ENCODE measurements around the gene SPATA9. TPM values are rescaled to one million over a fixed set of nuclear protein-coding genes. Genes with fewer than 3 reads are reported as not detected.
A peak's percentile ranks its signal among the peaks of the same experiment; 100 is the strongest.

Gene SPATA9
- total RNA-seq, 1 donor from 2014 or later = not detected

- ATAC-seq (ENCODE audit: poor library complexity) = peak; percentile 10
- DNase-seq = no peak
- intact Hi-C loops (cut with DNase I) = no loop called here
Measured at GRCh38 chr5:95631255-95631958, 51.4 kb downstream of the SPATA9 start.

- no peak for ATAC-seq (ENCODE audit: poor library complexity)
- DNase-seq = no peak
- intact Hi-C loops (cut with DNase I) = no loop called here
Measured at GRCh38 chr5:95630394-95630917, 52.3 kb downstream of the SPATA9 start.

- no peak for ATAC-seq (ENCODE audit: poor library complexity)
- intact Hi-C loops (cut with DNase I) = no loop called here
- no peak for DNase-seq
Measured at GRCh38 chr5:95628933-95629332, 53.9 kb downstream of the SPATA9 start.

GRCh38 chr5:95627971-95628810, 54.6 kb downstream of the SPATA9 start:
- no peak for DNase-seq
- ATAC-seq (ENCODE audit: poor library complexity) = no peak
- intact Hi-C loops (cut with DNase I) = no loop called here

- intact Hi-C loops (cut with DNase I) = no loop called here
- ATAC-seq (ENCODE audit: poor library complexity) (peak; percentile 37), DNase-seq (no peak)
Measured at GRCh38 chr5:95626701-95627100, 56.1 kb downstream of the SPATA9 start.

- intact Hi-C loops (cut with DNase I) = no loop called here
- DNase-seq = no peak
- no peak for ATAC-seq (ENCODE audit: poor library complexity)
Measured at GRCh38 chr5:95624368-95624767, 58.4 kb downstream of the SPATA9 start.

GRCh38 chr5:95623706-95624105, 59.1 kb downstream of the SPATA9 start:
- ATAC-seq (ENCODE audit: poor library complexity) (no peak), DNase-seq (no peak)
- intact Hi-C loops (cut with DNase I) = no loop called here

GRCh38 chr5:95621839-95622629, 60.8 kb downstream of the SPATA9 start:
- no peak for DNase-seq
- intact Hi-C loops (cut with DNase I) = no loop called here
- ATAC-seq (ENCODE audit: poor library complexity) = no peak

- ATAC-seq (ENCODE audit: poor library complexity) (peak; percentile 74), DNase-seq (peak; percentile 55)
- intact Hi-C loops (cut with DNase I) = no loop called here
Measured at GRCh38 chr5:95620870-95621838, 61.6 kb downstream of the SPATA9 start.

GRCh38 chr5:95620030-95620869, 62.5 kb downstream of the SPATA9 start, which contains the start of gene GPR150:
TSS of gene GPR150 (plus strand) at chr5:95620087. CDS start at chr5:95620276, 189 bp downstream.
- peak; percentile 67 for ATAC-seq (ENCODE audit: poor library complexity)
- peak; percentile 72 for DNase-seq
- intact Hi-C loops (cut with DNase I) = no loop called here

GRCh38 chr5:95619514-95620029, 63.2 kb downstream of the SPATA9 start:
- intact Hi-C loops (cut with DNase I) = no loop called here

GRCh38 chr5:95619096-95619495, 63.7 kb downstream of the SPATA9 start:
- intact Hi-C loops (cut with DNase I) = no loop called here
- DNase-seq (no peak), ATAC-seq (ENCODE audit: poor library complexity) (no peak)

More at GRCh38 chr5:95619514-95620029, 63.2 kb downstream of the SPATA9 start:
- ATAC-seq (ENCODE audit: poor library complexity) (peak; percentile 4), DNase-seq (no peak)

GRCh38 chr5:95617057-95617456, 65.7 kb downstream of the SPATA9 start:
- intact Hi-C loops (cut with DNase I) = no loop called here
- no peak for DNase-seq
- no peak for ATAC-seq (ENCODE audit: poor library complexity)

- ATAC-seq (ENCODE audit: poor library complexity) (no peak), DNase-seq (no peak)
- intact Hi-C loops (cut with DNase I) = no loop called here
Measured at GRCh38 chr5:95615164-95615467, 67.7 kb downstream of the SPATA9 start.

- DNase-seq (no peak), ATAC-seq (ENCODE audit: poor library complexity) (no peak)
- intact Hi-C loops (cut with DNase I) = no loop called here
Measured at GRCh38 chr5:95613514-95613913, 69.3 kb downstream of the SPATA9 start.

GRCh38 chr5:95611396-95611795, 71.4 kb downstream of the SPATA9 start:
- intact Hi-C loops (cut with DNase I) = no loop called here
- DNase-seq = no peak
- ATAC-seq (ENCODE audit: poor library complexity) = no peak

GRCh38 chr5:95610546-95610945, 72.2 kb downstream of the SPATA9 start:
- intact Hi-C loops (cut with DNase I) = no loop called here
- no peak for ATAC-seq (ENCODE audit: poor library complexity)
- DNase-seq = no peak

All from Right ventricle myocardium superior (tissue), 1 donor.